ENCODE data around the gene PANK3. TPM values are rescaled to one million over a fixed set of nuclear protein-coding genes. Genes with fewer than 3 reads are reported as not detected.

The PANK3 gene
- total and polyA plus RNA-seq, 10 of the 15 experiments (the other 5 are each of a cell fraction or from before 2014, with no cell fraction given) = 4.7 to 43.7 (median 23.9) TPM

- Histone ChIP-seq H4K20me1 (ENCODE audit: control insufficient read depth, insufficient read depth) (no peaks in the 10 kb centered on the region), H3K4me2 (ENCODE audit: control insufficient read depth, insufficient read depth) (no peak overlapping the region), H3K9ac (ENCODE audit: control insufficient read depth, insufficient read depth, low read length) (no peak overlapping the region), H3K9me3 (replicated peaks; ENCODE audit: control insufficient read depth, insufficient read depth, low read length) (no peaks in the 10 kb centered on the region), H3K79me2 (ENCODE audit: control insufficient read depth, insufficient read depth, low read length) (no peaks in the 10 kb centered on the region), H2AFZ (ENCODE audit: control insufficient read depth, low read depth, low read length) (peak overlapping the region; percentile 31), H3K4me3 (no peak overlapping the region), H3K36me3 (ENCODE audit: control insufficient read depth in 2 of 2, insufficient read depth in 2 of 2, low read length in 1 of 2) (no peaks in the 10 kb centered on the region), H3K27ac (ENCODE audit: control insufficient read depth, insufficient read depth) (no peak overlapping the region), H3K27me3 (replicated peaks in 1 of 2; ENCODE audit: control insufficient read depth in 2 of 2, insufficient read depth in 2 of 2, low read length in 1 of 2) (no peaks in the 10 kb centered on the region), H3K4me1 (ENCODE audit: control insufficient read depth, insufficient read depth, low read length) (peaks cover 6% of the 10 kb centered on the region; the same call in 1 of the 2 replicates)
- DNase-seq (ENCODE audit: low read depth, low spot score) = no peak
- 95% methylated on average over 6 of the region's 6 CpGs for WGBS (ENCODE audit: insufficient coverage, insufficient replicate concordance, low lambda C conversion rate, missing lambda C conversion rate)
- no TSS peak for BruUV-seq (replicated peaks)
- ATAC-seq = peak; percentile 15; the same call in 1 of the 3 replicates
- RAD21 ChIA-PET (ENCODE audit: unreplicated experiment) = no interaction called here
- POLR2A ChIA-PET = no interaction called here
- TF ChIP-seq ZNF592 (IDR thresholded peaks at IDR 0.05) = no peak
- no peak for TF ChIP-seq RAD51 (IDR thresholded peaks at IDR 0.05)
- TF ChIP-seq MTA3 (IDR thresholded peaks at IDR 0.05; ENCODE audit: borderline replicate concordance, low read length) = no peak
- CTCF ChIA-PET = no interaction called here
- in situ Hi-C loops (cut with MboI) = no loop called here
- no peak for FAIRE-seq
- intact Hi-C loops (cut with micrococcal nuclease; ENCODE audit: unreplicated experiment) = no loop called here
- SMC1A ChIA-PET (ENCODE audit: uncharacterized antibody, unreplicated experiment) = no interaction called here
Observed at GRCh38 chr5:168608386-168608785, 29.2 kb upstream of the PANK3 start.

DNA sequence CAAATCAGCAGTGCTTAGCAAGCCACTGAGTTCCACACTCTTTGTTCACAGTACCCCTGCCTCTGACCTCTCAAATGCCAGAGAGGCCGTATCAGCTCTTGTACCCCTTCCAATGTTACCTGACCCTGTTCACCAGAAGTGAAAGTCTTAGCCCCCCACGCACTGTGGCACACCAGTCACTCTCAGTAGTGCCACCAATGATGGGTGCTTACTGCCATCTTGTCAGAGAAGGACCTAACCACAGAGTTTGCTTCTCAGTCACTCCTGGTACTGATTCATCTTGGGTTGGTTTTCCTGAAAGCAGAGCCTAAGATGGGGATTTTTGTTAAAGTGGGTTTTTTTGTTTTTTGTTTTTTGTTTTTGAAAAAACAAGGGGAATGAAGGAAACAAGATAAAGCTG, 28.8 kb upstream of the PANK3 start:
- POLR2A ChIA-PET = no interaction called here
- in situ Hi-C loops (cut with MboI) = no loop called here
- no peaks in the 10 kb centered on the region for H4K20me1 ChIP-seq (ENCODE audit: control insufficient read depth, insufficient read depth)
- no peaks in the 10 kb centered on the region for H3K27me3 ChIP-seq (replicated peaks in 1 of 2; ENCODE audit: control insufficient read depth in 2 of 2, insufficient read depth in 2 of 2, low read length in 1 of 2)
- BruUV-seq (replicated peaks) = no TSS peak
- no peak overlapping the region for H3K4me2 ChIP-seq (ENCODE audit: control insufficient read depth, insufficient read depth)
- RAD21 ChIA-PET (ENCODE audit: unreplicated experiment) = no interaction called here
- peaks cover 6% of the 10 kb centered on the region; the same call in 1 of the 2 replicates for H3K4me1 ChIP-seq (ENCODE audit: control insufficient read depth, insufficient read depth, low read length)
- no peaks in the 10 kb centered on the region for H3K36me3 ChIP-seq (ENCODE audit: control insufficient read depth in 2 of 2, insufficient read depth in 2 of 2, low read length in 1 of 2)
- no peak overlapping the region for H3K9ac ChIP-seq (ENCODE audit: control insufficient read depth, insufficient read depth, low read length)
- intact Hi-C loops (cut with micrococcal nuclease; ENCODE audit: unreplicated experiment) = no loop called here
- no peaks in the 10 kb centered on the region for H3K9me3 ChIP-seq (replicated peaks; ENCODE audit: control insufficient read depth, insufficient read depth, low read length)
- ATAC-seq = peak; percentile 88
- CTCF ChIA-PET = interaction anchor here (0.5 kb wide), 1 partner anchor 43 kb away, joined by 3 read pairs; no protein-coding TSS in a partner anchor
- WGBS (ENCODE audit: insufficient coverage, insufficient replicate concordance, low lambda C conversion rate, missing lambda C conversion rate) = 8% methylated on average over 2 of the region's 2 CpGs
- H2AFZ ChIP-seq (ENCODE audit: control insufficient read depth, low read depth, low read length) = peak overlapping the region; percentile 31
- no peak overlapping the region for H3K4me3 ChIP-seq
- H3K79me2 ChIP-seq (ENCODE audit: control insufficient read depth, insufficient read depth, low read length) = no peaks in the 10 kb centered on the region
- DNase-seq (ENCODE audit: low read depth, low spot score) = no peak
- FAIRE-seq = peak; percentile 71
- H3K27ac ChIP-seq (ENCODE audit: control insufficient read depth, insufficient read depth) = no peak overlapping the region
- SMC1A ChIA-PET (ENCODE audit: uncharacterized antibody, unreplicated experiment) = no interaction called here
- no peak for TF ChIP-seq POU2F2 (IDR thresholded peaks at IDR 0.05; ENCODE audit: borderline replicate concordance, low read depth, low read length)
- no peak for TF ChIP-seq CHD4 (IDR thresholded peaks at IDR 0.05)
- peak; percentile 42; the same call in 1 of the 2 replicates for TF ChIP-seq IRF4 (IDR thresholded peaks at IDR 0.05; ENCODE audit: low read depth, low read length)
- TF ChIP-seq, protein P1, sequence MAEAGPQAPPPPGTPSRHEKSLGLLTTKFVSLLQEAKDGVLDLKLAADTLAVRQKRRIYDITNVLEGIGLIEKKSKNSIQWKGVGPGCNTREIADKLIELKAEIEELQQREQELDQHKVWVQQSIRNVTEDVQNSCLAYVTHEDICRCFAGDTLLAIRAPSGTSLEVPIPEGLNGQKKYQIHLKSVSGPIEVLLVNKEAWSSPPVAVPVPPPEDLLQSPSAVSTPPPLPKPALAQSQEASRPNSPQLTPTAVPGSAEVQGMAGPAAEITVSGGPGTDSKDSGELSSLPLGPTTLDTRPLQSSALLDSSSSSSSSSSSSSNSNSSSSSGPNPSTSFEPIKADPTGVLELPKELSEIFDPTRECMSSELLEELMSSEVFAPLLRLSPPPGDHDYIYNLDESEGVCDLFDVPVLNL (IDR thresholded peaks at IDR 0.05; ENCODE audit: low read depth, low read length) = no peak
- TF ChIP-seq CBX5 (IDR thresholded peaks at IDR 0.05; ENCODE audit: low read depth) = no peak
- TF ChIP-seq BHLHE40 (IDR thresholded peaks at IDR 0.05; ENCODE audit: borderline replicate concordance in 1 of 2, low read depth in 2 of 2, low read length in 1 of 2) = no peak
- peak; percentile 43 for TF ChIP-seq RUNX3 (IDR thresholded peaks at IDR 0.05; ENCODE audit: low read length)
- no peak for TF ChIP-seq ESRRA (IDR thresholded peaks at IDR 0.05; ENCODE audit: low read length)
- TF ChIP-seq KLF5 (IDR thresholded peaks at IDR 0.05; ENCODE audit: partially characterized antibody) = no peak
- no peak for TF ChIP-seq GATAD2B (conservative IDR thresholded peaks at IDR 0.05; ENCODE audit: low read depth)
